ENCODE data around the gene ATP8A2. TPM values are rescaled to one million over a fixed set of nuclear protein-coding genes. Genes with fewer than 3 reads are reported as not detected.

ATP8A2 gene
- total and polyA plus RNA-seq, 9 of the 15 experiments (the other 6 are each of a cell fraction or from before 2014, with no cell fraction given): under 0.01 to 0.33 (median 0.06) TPM; not detected in 4

DNA sequence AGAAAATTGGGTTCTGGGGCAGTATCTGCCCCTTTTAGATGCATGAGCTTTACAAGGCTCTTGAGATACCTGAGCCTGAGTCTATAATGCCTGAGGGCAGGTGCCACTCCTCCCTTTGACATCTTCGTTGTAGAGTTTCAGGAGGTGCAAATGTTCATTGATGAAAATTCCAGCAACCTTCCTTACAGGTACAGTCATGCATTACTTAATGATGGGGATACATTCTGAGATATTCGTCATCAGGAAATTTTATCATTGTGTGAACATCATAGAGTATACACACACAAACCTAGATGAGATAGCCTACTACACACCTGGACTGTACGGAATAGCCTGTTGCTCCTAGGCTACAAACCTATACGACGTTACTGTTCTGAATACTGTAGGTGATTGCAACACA, 370.0 kb downstream of the ATP8A2 start:
- TF ChIP-seq TCF15 (CRISPR knock-in tag; IDR thresholded peaks at IDR 0.05) (no peak), HNRNPUL1 (IDR thresholded peaks at IDR 0.05; ENCODE audit: low read length) (no peak)
- TF ChIP-seq, protein P1, sequence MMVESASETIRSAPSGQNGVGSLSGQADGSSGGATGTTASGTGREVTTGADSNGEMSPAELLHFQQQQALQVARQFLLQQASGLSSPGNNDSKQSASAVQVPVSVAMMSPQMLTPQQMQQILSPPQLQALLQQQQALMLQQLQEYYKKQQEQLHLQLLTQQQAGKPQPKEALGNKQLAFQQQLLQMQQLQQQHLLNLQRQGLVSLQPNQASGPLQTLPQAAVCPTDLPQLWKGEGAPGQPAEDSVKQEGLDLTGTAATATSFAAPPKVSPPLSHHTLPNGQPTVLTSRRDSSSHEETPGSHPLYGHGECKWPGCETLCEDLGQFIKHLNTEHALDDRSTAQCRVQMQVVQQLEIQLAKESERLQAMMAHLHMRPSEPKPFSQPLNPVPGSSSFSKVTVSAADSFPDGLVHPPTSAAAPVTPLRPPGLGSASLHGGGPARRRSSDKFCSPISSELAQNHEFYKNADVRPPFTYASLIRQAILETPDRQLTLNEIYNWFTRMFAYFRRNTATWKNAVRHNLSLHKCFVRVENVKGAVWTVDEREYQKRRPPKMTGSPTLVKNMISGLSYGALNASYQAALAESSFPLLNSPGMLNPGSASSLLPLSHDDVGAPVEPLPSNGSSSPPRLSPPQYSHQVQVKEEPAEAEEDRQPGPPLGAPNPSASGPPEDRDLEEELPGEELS (CRISPR knock-in tag; IDR thresholded peaks at IDR 0.05; ENCODE audit: borderline replicate concordance): no peak
- Histone ChIP-seq H2AFZ (ENCODE audit: low read depth, low read length) (no peak overlapping the region), H3K4me3 (no peak overlapping the region), H3K9ac (ENCODE audit: insufficient read depth in 1 of 2, low read depth in 2 of 2, low read length in 2 of 2) (no peak overlapping the region), H4K20me1 (replicated peaks; ENCODE audit: control insufficient read depth, insufficient read depth, low read length) (no peaks in the 10 kb centered on the region), H3K79me2 (ENCODE audit: control insufficient read depth, insufficient read depth, low read length) (no peaks in the 10 kb centered on the region), H3K4me2 (ENCODE audit: insufficient read depth, low read length) (no peak overlapping the region), H3K9me3 (replicated peaks; ENCODE audit: control insufficient read depth, insufficient read depth, low read depth, low read length) (no peaks in the 10 kb centered on the region), H3K36me3 (ENCODE audit: control insufficient read depth, insufficient read depth, low read length) (no peaks in the 10 kb centered on the region), H3K9me1 (ENCODE audit: control insufficient read depth, insufficient read depth, low read length) (no peaks in the 10 kb centered on the region), H3K27ac (ENCODE audit: extremely low read depth, low read depth, low read length) (no peak overlapping the region), H3K27me3 (ENCODE audit: control insufficient read depth in 2 of 2, insufficient read depth in 2 of 2, low read length in 2 of 2) (no peaks in the 10 kb centered on the region), H3K4me1 (replicated peaks in 1 of 2; ENCODE audit: control insufficient read depth in 2 of 2, insufficient read depth in 2 of 2, low read length in 2 of 2) (no peaks in the 10 kb centered on the region)
- in situ Hi-C loops (cut with MboI): no loop called here
- intact Hi-C loops (cut with micrococcal nuclease): no loop called here
- FAIRE-seq (no peak), ATAC-seq (no peak), DNase-seq (ENCODE audit: extremely low read depth in 1 of 4, low spot score in 3 of 4) (no peak)
- ChIA-PET POLR2A (no interaction called here), CTCF (ENCODE audit: low intra/inter-chr PET ratio) (no interaction called here)
- WGBS (ENCODE audit: insufficient coverage, low coverage, missing lambda C conversion rate): 0% methylated on average over 5 of the region's 5 CpGs
- BruUV-seq (replicated peaks): no TSS peak

- no peaks in the 10 kb centered on the region for H3K79me2 ChIP-seq (ENCODE audit: control insufficient read depth, insufficient read depth, low read length)
- no peaks in the 10 kb centered on the region for H3K9me3 ChIP-seq (replicated peaks; ENCODE audit: control insufficient read depth, insufficient read depth, low read depth, low read length)
- ChIA-PET CTCF (ENCODE audit: low intra/inter-chr PET ratio) (no interaction called here), POLR2A (no interaction called here)
- TF ChIP-seq ZNF76 (CRISPR knock-in tag; IDR thresholded peaks at IDR 0.05; ENCODE audit: borderline replicate concordance): no peak
- TF ChIP-seq GABPB1 (CRISPR knock-in tag; IDR thresholded peaks at IDR 0.05): no peak
- TF ChIP-seq, protein P2, sequence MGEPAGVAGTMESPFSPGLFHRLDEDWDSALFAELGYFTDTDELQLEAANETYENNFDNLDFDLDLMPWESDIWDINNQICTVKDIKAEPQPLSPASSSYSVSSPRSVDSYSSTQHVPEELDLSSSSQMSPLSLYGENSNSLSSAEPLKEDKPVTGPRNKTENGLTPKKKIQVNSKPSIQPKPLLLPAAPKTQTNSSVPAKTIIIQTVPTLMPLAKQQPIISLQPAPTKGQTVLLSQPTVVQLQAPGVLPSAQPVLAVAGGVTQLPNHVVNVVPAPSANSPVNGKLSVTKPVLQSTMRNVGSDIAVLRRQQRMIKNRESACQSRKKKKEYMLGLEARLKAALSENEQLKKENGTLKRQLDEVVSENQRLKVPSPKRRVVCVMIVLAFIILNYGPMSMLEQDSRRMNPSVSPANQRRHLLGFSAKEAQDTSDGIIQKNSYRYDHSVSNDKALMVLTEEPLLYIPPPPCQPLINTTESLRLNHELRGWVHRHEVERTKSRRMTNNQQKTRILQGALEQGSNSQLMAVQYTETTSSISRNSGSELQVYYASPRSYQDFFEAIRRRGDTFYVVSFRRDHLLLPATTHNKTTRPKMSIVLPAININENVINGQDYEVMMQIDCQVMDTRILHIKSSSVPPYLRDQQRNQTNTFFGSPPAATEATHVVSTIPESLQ (CRISPR knock-in tag; IDR thresholded peaks at IDR 0.05): no peak
- DNase-seq (ENCODE audit: extremely low read depth in 1 of 4, low spot score in 3 of 4): no peak
- H3K9ac ChIP-seq (ENCODE audit: insufficient read depth in 1 of 2, low read depth in 2 of 2, low read length in 2 of 2): no peak overlapping the region
- no peak overlapping the region for H3K27ac ChIP-seq (ENCODE audit: extremely low read depth, low read depth, low read length)
- in situ Hi-C loops (cut with MboI) (no loop called here), intact Hi-C loops (cut with micrococcal nuclease) (no loop called here)
- no peaks in the 10 kb centered on the region for H3K27me3 ChIP-seq (ENCODE audit: control insufficient read depth in 2 of 2, insufficient read depth in 2 of 2, low read length in 2 of 2)
- H3K9me1 ChIP-seq (ENCODE audit: control insufficient read depth, insufficient read depth, low read length): no peaks in the 10 kb centered on the region
- H3K36me3 ChIP-seq (ENCODE audit: control insufficient read depth, insufficient read depth, low read length): no peaks in the 10 kb centered on the region
- H4K20me1 ChIP-seq (replicated peaks; ENCODE audit: control insufficient read depth, insufficient read depth, low read length): no peaks in the 10 kb centered on the region
- no peak for ATAC-seq
- H2AFZ ChIP-seq (ENCODE audit: low read depth, low read length): no peak overlapping the region
- no peak overlapping the region for H3K4me2 ChIP-seq (ENCODE audit: insufficient read depth, low read length)
- no TSS peak for BruUV-seq (replicated peaks)
- no peak for FAIRE-seq
- no peak overlapping the region for H3K4me3 ChIP-seq
- WGBS (ENCODE audit: insufficient coverage, low coverage, missing lambda C conversion rate): 0% methylated on average over 2 of the region's 2 CpGs
- no peaks in the 10 kb centered on the region for H3K4me1 ChIP-seq (replicated peaks in 1 of 2; ENCODE audit: control insufficient read depth in 2 of 2, insufficient read depth in 2 of 2, low read length in 2 of 2)
These were observed 370.4 kb downstream of the ATP8A2 start for GRCh38 chr13:25742220-25742619.

Data from K562 (cell line).